HepG2 (cell line): ENCODE data around the gene RCOR1. TPM values are rescaled to one million over a fixed set of nuclear protein-coding genes. Genes with fewer than 3 reads are reported as not detected.

Experiments used
- CREM ChIP-seq, 2 experiments: sonication (generic) in 1 of 2; formaldehyde crosslinking in 1 of 2; IDR thresholded peaks; 2 replicates each; pipeline versions ENCODE4 v1.4.0 to v1.6.1; 2016 to 2020; ENCODE audit warnings: antibody characterized with exemption in 1 of 2, mild to moderate bottlenecking in 1 of 2, missing genetic modification reagents in 1 of 2
- ETV5 ChIP-seq: IDR thresholded peaks from 2 replicates; pipeline ENCODE4 v1.6.1; 2018; ENCODE audit warnings: missing biosample characterization, missing genetic modification reagents, inconsistent platforms, borderline replicate concordance
- KDM1A ChIP-seq: IDR thresholded peaks from 2 replicates; pipeline ENCODE4 v1.6.1; 2016; ENCODE audit warnings: missing compliant biosample characterization
- KMT2B ChIP-seq: IDR thresholded peaks from 2 replicates; pipeline ENCODE4 v1.6.1; 2016; ENCODE audit warnings: missing genetic modification reagents, missing compliant biosample characterization
- MED13 ChIP-seq: sonication (generic); formaldehyde crosslinking; IDR thresholded peaks from 2 replicates; pipeline ENCODE4 v1.5.0; 2020; ENCODE audit warnings: missing genetic modification reagents
- PAF1 ChIP-seq: IDR thresholded peaks from 2 replicates; pipeline ENCODE4 v1.6.1; 2016; ENCODE audit warnings: missing genetic modification reagents, missing compliant biosample characterization
- RFX1 ChIP-seq: fragments of 450-650 bp; IDR thresholded peaks from 2 replicates; pipeline ENCODE4 v1.6.1; 2017
- ZNF124 ChIP-seq: sonication (generic); formaldehyde crosslinking; IDR thresholded peaks from 2 replicates; pipeline ENCODE4 v1.4.0; 2020; ENCODE audit warnings: missing genetic modification reagents
- ZNF883 ChIP-seq: sonication (generic); formaldehyde crosslinking; IDR thresholded peaks from 2 replicates; pipeline ENCODE4 v1.5.1; 2020; ENCODE audit warnings: mild to moderate bottlenecking, missing genetic modification reagents; ENCODE audit errors: not compliant biosample characterization
- ZSCAN30 ChIP-seq: sonication (generic); formaldehyde crosslinking; IDR thresholded peaks from 2 replicates; pipeline ENCODE4 v1.5.0; 2020; ENCODE audit warnings: mild to moderate bottlenecking, missing genetic modification reagents
- ZSCAN9 ChIP-seq: IDR thresholded peaks from 2 replicates; pipeline ENCODE4 v1.6.1; 2016; ENCODE audit warnings: borderline replicate concordance
- polyA plus RNA-seq, 8 experiments: library from polyadenylated mRNA; depleted of rRNA in 3 of 8; stranded (reverse) in 7 of 8; unstranded in 1 of 8; fragments of >200 nt; fragmentation: Illumina TruSeq in 4 of 8; extraction: Trizol in 4 of 8; gene quantifications; 2 replicates each; pipeline versions ENCODE4 v1.2.1 to v1.2.3, GENCODE V29; 2011 to 2016; ENCODE audit warnings: low read depth in 4 of 8, missing spikeins in 1 of 8, mixed read lengths in 1 of 8; ENCODE audit not compliant: insufficient read depth in 1 of 8
- total RNA-seq, 5 experiments: library from RNA; depleted of rRNA; stranded (reverse); fragments of >200 nt; fragmentation: Illumina TruSeq; extraction: Trizol; gene quantifications; 2 replicates each; pipeline ENCODE4 v1.2.3, GENCODE V29; 2016; ENCODE audit warnings: low read depth in 1 of 5
- TF ChIP-seq, protein P1 (sequence below): IDR thresholded peaks from 2 replicates; pipeline ENCODE4 v1.6.1; 2016; ENCODE audit warnings: low read depth, control low read depth
- TF ChIP-seq, protein P2 (sequence below): IDR thresholded peaks from 2 replicates; pipeline ENCODE4 v1.6.1; 2018; ENCODE audit warnings: missing genetic modification reagents, mild to moderate bottlenecking, missing compliant biosample characterization
- TF ChIP-seq, protein P3 (sequence below): sonication (generic); formaldehyde crosslinking; IDR thresholded peaks from 2 replicates; pipeline ENCODE4 v1.4.0; 2020; ENCODE audit warnings: missing genetic modification reagents
- TF ChIP-seq, protein P4 (sequence below): sonication (generic); formaldehyde crosslinking; IDR thresholded peaks from 2 replicates; pipeline ENCODE4 v1.8.0; 2022; ENCODE audit warnings: mild to moderate bottlenecking, missing genetic modification reagents; ENCODE audit not compliant: insufficient replicate concordance
- TF ChIP-seq, protein P5 (sequence below), 2 experiments: sonication (generic) in 1 of 2; formaldehyde crosslinking in 1 of 2; IDR thresholded peaks; 2 replicates each; pipeline versions ENCODE4 v1.6.1 to v1.9.0; 2014 to 2022; ENCODE audit warnings: antibody characterized with exemption in 1 of 2, borderline replicate concordance in 1 of 2, inconsistent platforms in 1 of 2, low read depth in 1 of 2, missing genetic modification reagents in 1 of 2

The RCOR1 gene
- total and polyA plus RNA-seq, 2 of the 13 experiments (the other 11 are each of a cell fraction or from before 2014, with no cell fraction given), result 10.2 to 11.1 TPM

DNA sequence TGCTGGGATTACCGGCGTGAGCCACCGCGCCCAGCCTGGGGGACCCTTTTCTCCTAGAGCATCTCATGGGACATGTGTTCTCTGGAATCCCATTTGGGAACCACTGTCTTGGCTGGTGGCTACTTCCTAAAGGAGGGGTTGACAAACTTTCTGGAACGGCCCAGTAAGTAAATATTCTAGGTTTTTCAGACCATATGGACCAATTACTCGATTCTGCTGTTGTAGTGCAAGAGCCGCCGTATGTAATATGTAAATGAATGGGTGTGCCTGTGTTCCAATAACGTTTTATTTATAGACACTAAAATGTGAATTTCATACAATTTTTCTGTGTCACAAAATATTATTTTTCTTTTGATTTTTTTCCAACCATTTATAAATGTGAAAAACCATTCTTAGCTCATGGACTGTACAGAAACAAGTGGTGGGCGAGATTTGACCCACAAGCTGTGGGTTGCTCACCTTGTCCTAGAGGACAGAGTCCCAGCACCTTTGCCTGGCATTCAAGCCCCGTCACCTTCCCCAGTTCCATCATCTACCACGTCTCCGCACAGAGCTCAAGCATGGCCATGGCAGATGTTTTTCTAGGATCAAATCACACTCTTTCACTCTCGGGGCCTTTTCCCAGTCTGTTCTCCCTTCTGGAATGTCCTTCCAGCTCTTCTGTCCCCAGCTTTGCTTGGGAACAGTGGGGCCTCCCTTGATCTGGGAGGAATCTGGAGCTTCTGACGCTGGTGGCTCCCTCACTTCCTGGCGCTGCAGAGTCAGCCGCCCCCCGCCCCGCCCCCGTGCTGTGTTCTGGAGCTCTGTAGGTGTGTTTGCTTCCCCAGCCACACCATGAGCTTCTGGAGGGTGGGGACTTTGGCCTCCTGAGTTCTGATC, 17.9 kb upstream of the RCOR1 start (continued):
- TF ChIP-seq, protein P1, sequence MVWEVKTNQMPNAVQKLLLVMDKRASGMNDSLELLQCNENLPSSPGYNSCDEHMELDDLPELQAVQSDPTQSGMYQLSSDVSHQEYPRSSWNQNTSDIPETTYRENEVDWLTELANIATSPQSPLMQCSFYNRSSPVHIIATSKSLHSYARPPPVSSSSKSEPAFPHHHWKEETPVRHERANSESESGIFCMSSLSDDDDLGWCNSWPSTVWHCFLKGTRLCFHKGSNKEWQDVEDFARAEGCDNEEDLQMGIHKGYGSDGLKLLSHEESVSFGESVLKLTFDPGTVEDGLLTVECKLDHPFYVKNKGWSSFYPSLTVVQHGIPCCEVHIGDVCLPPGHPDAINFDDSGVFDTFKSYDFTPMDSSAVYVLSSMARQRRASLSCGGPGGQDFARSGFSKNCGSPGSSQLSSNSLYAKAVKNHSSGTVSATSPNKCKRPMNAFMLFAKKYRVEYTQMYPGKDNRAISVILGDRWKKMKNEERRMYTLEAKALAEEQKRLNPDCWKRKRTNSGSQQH (CRISPR knock-in tag), result 0 out of 2 replicates have a peak, but pooled peaks have one; percentile 10
- TF ChIP-seq RFX1 (no peak), KDM1A (CRISPR knock-in tag) (0 out of 2 replicates have a peak, but pooled peaks have one; percentile 47), ZNF883 (CRISPR knock-in tag) (no peak), ZSCAN30 (CRISPR knock-in tag) (no peak), ETV5 (CRISPR knock-in tag) (peak; percentile 82; the same call in 1 of the 2 replicates), KMT2B (CRISPR knock-in tag) (peak; percentile 52; the same call in 1 of the 2 replicates), MED13 (CRISPR knock-in tag) (0 out of 2 replicates have a peak, but pooled peaks have one; percentile 37), ZSCAN9 (peak; percentile 73; the same call in 1 of the 2 replicates), PAF1 (CRISPR knock-in tag) (no peak), ZNF124 (CRISPR knock-in tag) (peak; percentile 83; the same call in 1 of the 2 replicates), CREM (IDR thresholded peaks at IDR 0.05) (peak; percentile 64), CREM (CRISPR knock-in tag; IDR thresholded peaks at IDR 0.05) (no peak)
- TF ChIP-seq, protein P2, sequence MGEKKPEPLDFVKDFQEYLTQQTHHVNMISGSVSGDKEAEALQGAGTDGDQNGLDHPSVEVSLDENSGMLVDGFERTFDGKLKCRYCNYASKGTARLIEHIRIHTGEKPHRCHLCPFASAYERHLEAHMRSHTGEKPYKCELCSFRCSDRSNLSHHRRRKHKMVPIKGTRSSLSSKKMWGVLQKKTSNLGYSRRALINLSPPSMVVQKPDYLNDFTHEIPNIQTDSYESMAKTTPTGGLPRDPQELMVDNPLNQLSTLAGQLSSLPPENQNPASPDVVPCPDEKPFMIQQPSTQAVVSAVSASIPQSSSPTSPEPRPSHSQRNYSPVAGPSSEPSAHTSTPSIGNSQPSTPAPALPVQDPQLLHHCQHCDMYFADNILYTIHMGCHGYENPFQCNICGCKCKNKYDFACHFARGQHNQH (CRISPR knock-in tag), result 0 out of 2 replicates have a peak, but pooled peaks have one; percentile 63
- TF ChIP-seq, protein P3, sequence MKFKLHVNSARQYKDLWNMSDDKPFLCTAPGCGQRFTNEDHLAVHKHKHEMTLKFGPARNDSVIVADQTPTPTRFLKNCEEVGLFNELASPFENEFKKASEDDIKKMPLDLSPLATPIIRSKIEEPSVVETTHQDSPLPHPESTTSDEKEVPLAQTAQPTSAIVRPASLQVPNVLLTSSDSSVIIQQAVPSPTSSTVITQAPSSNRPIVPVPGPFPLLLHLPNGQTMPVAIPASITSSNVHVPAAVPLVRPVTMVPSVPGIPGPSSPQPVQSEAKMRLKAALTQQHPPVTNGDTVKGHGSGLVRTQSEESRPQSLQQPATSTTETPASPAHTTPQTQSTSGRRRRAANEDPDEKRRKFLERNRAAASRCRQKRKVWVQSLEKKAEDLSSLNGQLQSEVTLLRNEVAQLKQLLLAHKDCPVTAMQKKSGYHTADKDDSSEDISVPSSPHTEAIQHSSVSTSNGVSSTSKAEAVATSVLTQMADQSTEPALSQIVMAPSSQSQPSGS (CRISPR knock-in tag), result peak; percentile 50; the same call in 1 of the 2 replicates
- TF ChIP-seq, protein P4, sequence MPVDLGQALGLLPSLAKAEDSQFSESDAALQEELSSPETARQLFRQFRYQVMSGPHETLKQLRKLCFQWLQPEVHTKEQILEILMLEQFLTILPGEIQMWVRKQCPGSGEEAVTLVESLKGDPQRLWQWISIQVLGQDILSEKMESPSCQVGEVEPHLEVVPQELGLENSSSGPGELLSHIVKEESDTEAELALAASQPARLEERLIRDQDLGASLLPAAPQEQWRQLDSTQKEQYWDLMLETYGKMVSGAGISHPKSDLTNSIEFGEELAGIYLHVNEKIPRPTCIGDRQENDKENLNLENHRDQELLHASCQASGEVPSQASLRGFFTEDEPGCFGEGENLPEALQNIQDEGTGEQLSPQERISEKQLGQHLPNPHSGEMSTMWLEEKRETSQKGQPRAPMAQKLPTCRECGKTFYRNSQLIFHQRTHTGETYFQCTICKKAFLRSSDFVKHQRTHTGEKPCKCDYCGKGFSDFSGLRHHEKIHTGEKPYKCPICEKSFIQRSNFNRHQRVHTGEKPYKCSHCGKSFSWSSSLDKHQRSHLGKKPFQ, result peak; percentile 49
- TF ChIP-seq, protein P5, sequence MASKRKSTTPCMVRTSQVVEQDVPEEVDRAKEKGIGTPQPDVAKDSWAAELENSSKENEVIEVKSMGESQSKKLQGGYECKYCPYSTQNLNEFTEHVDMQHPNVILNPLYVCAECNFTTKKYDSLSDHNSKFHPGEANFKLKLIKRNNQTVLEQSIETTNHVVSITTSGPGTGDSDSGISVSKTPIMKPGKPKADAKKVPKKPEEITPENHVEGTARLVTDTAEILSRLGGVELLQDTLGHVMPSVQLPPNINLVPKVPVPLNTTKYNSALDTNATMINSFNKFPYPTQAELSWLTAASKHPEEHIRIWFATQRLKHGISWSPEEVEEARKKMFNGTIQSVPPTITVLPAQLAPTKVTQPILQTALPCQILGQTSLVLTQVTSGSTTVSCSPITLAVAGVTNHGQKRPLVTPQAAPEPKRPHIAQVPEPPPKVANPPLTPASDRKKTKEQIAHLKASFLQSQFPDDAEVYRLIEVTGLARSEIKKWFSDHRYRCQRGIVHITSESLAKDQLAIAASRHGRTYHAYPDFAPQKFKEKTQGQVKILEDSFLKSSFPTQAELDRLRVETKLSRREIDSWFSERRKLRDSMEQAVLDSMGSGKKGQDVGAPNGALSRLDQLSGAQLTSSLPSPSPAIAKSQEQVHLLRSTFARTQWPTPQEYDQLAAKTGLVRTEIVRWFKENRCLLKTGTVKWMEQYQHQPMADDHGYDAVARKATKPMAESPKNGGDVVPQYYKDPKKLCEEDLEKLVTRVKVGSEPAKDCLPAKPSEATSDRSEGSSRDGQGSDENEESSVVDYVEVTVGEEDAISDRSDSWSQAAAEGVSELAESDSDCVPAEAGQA (IDR thresholded peaks at IDR 0.05; ENCODE audit: low read depth), result peak; percentile 56; the same call in 1 of the 2 replicates
- TF ChIP-seq, protein P5 (CRISPR knock-in tag; IDR thresholded peaks at IDR 0.05; ENCODE audit: borderline replicate concordance), result no peak
